GM10847 (cell line): ENCODE data around the gene MOGAT1.

Experiments
- POLR2A ChIP-seq: IDR thresholded peaks from 2 replicates; pipeline ENCODE4 v1.6.1; 2011; ENCODE audit not compliant: insufficient read length; ENCODE audit errors: extremely low read depth

The MOGAT1 gene

DNA sequence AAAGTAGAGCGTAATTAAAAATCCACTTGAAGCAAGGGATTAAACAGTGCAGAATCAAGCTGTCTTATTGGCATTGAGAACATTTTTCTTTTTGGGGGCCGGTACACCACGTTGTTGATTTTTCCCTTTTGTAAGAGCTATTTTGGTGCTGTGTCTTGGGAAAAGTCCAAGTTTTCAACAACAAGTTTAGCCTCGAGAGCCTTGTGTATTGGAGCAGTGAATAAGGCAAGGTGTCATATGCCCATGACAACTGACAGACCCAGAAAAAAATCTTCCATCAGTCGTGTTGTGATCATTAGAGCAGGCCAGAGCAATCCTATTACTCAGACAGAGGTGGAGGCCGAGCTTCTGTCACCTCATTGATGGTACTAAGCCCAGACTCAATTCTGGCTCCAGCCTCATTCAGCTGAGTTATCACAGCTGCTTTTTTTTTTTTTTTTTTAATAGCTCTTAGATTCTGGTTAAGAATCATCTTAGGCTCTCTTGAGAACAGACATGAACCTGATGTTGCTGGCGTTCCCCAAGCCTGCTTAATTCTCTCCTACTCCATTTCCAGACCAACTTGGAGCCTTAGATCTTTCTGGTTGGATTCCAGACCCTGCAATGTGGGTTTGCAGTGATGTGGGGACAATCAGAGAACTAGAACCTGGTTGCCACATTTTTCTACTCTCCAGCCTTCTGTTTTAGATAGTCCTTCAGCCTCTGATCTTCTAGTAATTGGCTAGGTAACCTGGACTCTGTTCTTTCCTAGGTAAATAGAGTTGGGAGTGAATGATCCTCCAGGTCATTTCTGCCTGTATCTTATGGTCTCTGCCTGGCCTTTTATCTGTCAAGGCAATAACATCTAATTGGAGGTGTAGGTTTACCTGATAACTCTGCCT lies 43.1 kb downstream of the MOGAT1 start:
- TF ChIP-seq POLR2A: no peak

- no peak for TF ChIP-seq POLR2A
Measured at GRCh38 chr2:222715742-222716141, 44.3 kb downstream of the MOGAT1 start.

DNA sequence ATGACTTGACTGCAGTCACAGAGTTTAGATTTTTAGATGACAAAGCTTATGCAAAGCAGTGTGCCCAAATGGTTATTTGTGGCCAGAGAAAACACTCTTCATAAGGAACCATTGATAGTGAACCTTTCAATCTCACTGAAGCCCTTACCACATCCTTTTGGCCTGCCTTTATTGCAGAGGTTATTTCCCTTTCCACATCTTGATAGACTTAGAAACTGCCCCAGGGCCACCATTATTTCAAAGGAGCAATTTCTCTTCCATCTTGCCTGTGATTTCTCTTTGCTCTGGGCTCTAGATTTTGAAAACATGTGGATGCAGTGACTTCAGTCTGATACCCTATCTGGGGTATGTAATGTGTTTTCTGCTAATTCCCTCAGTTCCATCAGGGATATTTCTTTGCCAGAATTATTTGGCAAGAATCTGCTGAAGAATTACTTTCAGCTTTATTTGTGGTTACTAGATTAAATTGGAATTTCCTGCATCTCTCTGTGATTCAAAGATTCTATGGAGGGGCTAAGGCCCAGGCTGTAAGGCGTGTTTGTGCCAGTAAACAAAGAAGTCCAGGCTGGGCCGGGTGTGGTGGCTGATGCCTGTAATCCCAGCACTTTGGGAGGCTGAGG lies 51.0 kb downstream of the MOGAT1 start:
- TF ChIP-seq POLR2A: no peak

- TF ChIP-seq POLR2A: no peak
Measured at GRCh38 chr2:222724208-222724607, 52.8 kb downstream of the MOGAT1 start.

DNA sequence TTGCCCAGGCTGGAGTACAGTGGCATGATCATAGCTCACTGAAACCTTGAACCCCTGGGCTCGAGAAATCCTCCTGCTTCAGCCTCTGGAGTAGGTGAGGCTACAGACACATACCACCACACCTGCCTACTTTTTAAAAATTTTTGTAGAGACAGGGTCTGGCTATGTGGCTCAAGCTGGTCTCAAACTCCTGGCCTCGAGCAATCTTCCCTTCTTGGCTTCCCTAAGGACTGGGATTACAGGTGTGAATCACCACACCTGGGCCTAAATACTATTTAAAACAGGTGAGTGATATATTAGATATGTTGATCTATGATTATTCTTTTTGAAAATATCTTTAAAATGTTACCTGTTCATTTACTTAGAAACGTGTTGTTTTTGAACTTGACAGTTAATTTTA lies 57.2 kb downstream of the MOGAT1 start:
- TF ChIP-seq POLR2A: no peak

DNA sequence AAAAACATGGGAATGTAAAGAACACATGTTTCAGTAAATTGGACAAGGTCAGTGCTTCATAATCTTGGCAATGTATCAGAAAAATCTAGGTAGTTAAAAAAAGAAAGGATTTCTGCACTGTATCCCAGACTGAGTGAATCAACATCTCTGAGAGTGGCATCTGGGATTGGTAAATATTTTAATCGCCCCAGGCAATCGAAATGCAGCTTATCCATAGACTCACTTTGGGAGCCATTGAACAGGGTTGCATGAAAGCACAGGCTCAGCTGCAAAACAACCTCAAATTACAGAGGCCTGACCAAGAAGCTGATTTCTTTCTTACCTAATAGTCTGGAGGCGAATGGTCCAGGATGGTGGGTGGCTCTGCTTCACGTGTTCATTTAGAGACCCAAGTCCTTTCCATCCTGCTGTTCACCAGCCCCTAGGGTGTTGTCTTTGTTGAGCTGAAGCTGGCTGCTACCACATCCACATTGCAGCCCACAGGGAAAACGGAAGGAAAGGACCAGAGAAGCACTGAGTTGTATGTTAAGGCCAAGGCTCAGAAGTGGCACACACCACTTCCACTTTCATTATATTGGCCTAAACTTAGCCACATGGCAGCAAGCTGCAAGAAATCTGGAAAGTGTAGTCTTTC lies 59.0 kb downstream of the MOGAT1 start:
- TF ChIP-seq POLR2A: no peak

- TF ChIP-seq POLR2A: no peak
Measured at GRCh38 chr2:222731201-222731621, 59.8 kb downstream of the MOGAT1 start.

DNA sequence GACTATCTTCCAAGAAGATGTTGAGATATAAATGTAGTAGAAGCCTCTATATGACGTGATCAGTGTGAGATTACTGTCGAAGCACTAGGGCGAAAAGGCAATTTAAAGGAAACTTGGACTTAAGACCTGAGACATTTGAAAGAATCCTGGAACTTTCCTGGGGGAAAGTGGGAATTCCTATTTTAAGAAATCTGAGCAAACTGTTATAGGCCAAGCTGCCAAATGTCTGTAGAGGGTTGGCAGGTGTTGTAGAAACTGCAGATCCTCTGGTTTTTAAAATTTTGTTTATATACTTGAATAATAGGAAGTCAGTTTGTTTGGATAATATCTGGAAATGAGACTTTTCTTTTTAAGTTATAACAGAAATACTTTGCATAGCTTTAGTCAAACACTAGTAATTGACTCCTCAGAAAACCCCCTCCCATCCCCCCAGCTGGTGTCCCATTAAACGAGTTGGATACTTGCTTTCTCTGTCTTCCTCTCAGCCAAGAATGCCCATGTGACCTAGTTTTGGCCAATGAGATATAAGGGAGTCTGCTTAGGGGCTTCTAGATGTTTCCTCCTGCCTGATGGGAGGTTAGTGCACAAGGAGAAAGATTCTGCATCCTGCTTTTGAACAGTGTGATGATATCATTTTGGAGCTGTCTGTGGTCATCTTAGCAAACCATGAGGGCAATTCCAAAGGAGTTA lies 61.2 kb downstream of the MOGAT1 start:
- no peak for TF ChIP-seq POLR2A

DNA sequence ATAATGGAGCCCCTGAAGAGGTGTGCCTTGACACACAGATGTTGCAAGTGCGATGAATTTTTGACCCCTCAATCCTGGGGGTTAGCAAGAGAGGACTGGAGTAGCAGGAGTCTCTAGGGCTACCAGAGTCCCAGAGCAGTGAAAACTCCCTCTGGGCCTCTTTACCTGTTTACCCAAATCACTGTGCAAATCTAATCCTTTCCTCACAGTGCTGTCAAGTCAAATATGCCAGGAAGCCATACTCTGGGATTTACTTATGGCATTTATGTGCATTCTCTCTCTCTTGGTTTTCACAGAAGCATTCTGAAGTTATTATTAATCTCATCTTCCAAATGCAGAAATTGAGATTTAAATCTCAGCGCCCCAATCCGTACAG lies 62.0 kb downstream of the MOGAT1 start:
- no peak for TF ChIP-seq POLR2A

GRCh38 chr2:222733846-222734702 lies 62.6 kb downstream of the MOGAT1 start:
- no peak for TF ChIP-seq POLR2A

DNA sequence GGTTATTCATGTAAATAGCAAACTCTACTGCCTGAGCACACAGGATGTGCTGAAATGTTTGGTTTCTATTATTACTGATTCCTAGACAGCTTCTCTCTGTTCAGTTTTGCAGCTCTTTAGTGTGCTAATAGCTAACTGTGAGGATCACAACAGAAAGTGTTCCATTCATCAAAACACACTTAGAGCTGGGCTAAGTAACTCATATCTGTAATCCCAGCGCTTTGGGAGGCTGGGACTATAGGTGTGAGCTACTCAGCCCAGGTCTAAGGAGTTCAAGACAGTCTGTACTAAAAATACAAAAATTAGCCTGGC lies 63.2 kb downstream of the MOGAT1 start:
- no peak for TF ChIP-seq POLR2A

DNA sequence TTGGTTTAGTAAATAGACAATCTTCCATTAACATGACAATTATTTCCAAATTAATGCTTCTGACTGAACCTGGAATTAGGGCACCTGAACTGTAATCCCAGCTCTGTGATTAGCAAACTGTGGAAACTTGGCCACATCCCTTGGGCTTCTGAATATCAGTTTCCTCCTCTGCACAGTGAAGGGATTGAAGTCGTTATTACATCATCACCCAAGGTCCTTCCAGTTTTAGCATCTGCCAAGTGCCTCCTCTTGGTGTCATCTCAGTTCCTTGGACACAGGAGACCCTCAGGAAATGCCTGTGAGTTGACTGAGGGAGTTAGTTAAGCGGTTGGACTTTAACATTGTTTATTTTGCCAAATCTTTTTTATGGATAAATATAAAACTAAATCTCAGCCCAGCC lies 64.8 kb downstream of the MOGAT1 start:
- no peak for TF ChIP-seq POLR2A

- TF ChIP-seq POLR2A: no peak
Measured at GRCh38 chr2:222736924-222737323, 65.5 kb downstream of the MOGAT1 start.

DNA sequence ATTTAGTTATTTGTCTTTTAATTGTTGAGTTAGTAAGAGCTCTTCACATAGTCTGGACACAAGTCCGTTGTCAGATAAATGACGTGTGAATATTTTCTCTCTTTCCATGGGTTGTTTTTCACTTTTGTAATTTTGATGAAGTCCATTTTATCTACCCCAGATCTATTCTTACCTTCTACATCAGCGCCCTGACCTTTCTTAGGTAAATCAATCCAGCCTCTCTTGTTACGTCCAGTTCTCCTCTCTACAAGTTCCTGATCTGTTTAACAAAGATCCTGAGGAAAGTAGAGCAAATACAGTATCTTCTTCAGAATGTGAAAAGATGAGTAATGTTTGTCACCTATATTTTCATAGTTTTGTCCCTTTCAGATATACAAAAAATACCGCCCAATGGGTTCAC lies 66.9 kb downstream of the MOGAT1 start:
- no peak for TF ChIP-seq POLR2A

- TF ChIP-seq POLR2A: no peak
Measured at GRCh38 chr2:222738809-222739208, 67.4 kb downstream of the MOGAT1 start.
